Activated T-cell treated with anti-CD3 and anti-CD28 coated beads, Interleukin-2, amount 50 U/mL, for 48 hours (primary cell): ENCODE data around the gene NLRC5.
"Not testable (repeated sequence)": the region's sequence is repeated elsewhere in the genome, so short reads cannot be mapped to it uniquely, and the experiment has no call there.

Experiments used
- DNase-seq, 2 experiments: peaks; one replicate each; pipeline ENCODE4 v3.0.0-alpha.2; 2020

Gene NLRC5

DNA sequence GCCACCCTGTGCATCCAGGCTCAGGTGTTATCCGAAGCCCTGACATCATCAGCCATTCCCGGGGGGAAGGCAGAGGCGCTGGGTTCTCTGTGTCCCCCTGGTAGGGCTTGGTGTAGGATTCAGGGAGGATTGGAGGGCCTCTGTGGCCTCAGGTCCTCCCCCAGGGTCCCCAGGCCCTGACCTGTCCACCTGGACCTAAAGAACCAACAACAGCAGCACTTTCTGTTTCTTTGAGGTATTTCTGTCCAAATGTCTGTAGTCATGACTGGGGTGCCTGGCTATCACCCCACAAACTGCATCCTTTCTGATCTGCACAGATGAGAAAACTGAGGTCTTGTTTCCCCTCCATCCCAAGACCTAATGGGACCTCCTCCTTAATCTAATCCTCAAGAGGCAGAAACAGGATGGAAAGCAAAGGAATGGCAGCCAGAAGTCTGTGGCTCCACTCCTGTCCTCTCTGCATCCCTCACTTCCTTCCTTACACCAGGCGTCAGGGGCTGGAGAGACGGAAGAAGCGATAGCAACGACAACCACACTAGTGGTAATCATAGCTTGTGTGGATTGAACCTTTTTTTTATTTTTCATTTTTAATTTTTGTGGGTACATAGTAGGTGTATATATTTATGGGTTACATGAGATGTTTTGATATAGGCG is 11.8 kb downstream of the NLRC5 start:
- DNase-seq, result no peak

DNA sequence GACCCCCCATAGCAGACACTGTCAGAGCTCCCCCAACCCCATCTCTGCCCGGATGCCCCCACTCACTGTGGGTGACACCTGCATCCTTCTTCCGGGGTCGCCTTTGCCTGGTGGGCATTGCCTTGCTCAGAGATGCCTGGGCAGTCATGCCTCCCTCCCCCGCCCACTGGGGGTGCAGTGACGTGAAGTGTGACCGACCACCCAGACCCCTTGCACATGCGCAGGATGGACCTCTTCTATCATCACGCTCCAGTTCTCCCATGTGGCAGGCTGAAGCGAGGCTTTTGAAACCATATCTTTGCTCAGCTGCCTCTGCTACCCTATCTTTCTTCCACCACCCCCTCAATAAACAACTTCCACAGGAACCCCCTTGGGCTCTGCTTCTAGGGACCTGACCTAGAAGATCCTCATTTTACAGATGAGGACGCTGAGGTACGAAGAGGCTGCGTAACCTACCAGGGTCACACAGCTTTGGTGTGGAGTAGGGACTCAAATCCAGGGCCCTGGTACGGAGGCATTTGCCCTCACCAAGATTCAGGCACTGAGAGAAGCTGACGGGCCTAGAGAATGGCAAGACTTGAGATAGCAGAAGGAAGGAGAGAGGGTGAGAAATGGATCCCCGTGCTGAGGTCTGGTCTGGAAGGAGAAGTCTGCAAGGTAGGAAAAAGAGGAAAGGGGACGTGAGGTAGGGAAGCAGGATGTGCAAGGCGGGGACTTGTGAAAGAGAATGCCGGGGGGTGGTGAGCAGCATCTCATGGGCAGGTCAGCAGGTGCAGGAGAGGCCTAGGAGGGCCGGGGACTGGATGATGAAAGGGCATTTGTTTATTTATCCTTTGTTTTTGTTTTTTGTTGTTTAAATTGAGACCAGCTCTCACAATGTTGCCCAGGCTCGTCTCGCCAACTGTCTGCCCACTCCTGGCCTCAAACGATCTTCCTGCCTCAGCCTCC is 14.4 kb downstream of the NLRC5 start:
- no peak for DNase-seq

DNA sequence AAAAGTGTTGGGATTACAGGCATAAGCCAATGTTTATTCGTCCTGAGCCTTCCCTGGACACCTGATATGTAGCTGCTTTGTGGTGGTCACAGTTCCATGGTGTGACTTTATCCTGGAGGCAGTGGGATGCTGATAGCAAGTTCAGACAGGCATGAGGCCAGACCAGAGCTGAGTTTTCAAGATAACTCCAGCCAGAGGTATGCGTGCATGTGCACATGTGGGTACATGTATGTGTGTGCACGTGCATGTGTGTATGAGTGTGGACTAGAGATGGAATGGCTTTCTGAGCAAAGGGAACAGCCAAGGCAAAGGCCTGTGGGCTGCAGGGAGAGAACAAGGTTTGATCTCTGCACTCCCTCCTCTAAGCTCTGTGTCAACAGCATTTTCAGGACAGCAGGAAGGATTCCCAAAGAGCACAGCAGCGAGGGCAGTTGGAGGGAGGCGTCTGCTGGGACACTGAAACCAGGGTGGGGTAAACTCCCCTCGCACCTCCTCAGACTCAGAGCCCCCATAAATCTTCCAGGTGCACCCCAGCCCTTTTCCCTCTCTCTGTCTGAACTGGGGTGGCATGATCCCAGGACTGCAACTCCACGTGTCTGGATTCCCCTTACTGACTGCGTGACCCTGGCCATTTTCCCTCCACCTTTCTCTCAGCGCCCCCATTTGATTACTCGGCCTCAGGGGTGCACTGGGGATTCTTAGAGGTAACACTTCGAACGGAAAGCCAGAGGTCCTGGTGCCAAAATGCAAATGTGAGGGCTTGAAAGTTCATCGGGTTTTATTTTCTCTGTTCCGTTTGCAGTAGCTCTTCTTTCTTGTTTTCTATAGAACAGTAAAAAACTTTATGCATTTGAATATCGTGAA is 15.3 kb downstream of the NLRC5 start:
- no peak for DNase-seq

DNA sequence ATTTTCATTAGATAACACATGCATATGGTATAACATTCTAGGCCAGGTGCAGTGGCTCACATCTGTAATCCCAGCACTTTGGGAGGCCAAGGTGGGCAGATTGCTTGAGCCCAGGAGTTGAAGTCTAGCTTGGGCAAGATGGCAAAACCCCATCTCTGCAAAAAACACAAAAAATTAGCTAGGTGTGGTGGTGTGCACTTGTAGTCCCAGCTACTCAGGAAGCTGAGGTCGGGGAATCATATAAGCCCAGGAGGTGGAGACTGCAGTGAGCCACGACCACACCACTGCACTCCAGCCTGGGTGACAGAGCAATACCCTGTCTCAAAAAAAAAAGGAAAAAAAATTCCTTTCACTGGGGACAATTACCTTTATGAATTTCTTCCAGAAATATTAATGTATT is 16.2 kb downstream of the NLRC5 start:
- not testable (repeated sequence) for DNase-seq

DNA sequence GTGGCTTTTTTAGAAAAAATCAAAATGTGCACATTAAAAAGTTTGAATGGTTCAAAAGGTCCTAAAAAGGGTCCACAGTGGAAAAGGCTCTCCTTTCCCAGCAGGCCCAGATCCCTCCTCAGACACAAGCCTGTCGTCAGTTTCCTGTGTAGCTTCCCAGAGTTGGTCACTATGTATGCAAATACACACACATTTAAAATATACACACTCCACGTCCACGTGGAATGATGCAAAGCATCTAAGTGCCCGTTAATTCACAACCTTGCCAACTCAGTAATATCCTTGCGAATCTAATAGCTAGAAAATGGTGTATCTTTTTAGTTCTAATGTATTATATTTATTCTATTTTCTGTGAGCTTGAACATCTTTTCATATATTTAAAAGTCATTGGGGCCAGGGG is 17.7 kb downstream of the NLRC5 start:
- no peak for DNase-seq

DNA sequence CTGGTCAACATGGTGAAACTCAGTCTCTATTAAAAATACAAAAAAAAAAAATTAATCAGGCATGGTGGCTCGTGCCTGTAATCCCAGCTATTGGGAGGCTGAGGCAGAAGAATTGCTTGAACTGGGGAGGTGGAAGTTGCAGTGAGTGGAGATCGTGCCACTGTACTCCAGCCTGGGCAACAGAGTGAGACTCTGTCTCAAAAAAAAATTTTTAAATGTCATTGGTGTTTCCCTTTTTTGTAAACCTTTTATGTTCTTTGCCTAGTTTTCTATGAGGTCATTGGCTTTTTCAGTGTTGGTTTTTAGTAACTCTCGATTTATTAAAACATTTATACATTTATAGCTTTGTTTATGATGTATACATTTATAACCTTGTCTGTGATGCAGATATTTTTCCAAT is 18.2 kb downstream of the NLRC5 start:
- no peak for DNase-seq

DNA sequence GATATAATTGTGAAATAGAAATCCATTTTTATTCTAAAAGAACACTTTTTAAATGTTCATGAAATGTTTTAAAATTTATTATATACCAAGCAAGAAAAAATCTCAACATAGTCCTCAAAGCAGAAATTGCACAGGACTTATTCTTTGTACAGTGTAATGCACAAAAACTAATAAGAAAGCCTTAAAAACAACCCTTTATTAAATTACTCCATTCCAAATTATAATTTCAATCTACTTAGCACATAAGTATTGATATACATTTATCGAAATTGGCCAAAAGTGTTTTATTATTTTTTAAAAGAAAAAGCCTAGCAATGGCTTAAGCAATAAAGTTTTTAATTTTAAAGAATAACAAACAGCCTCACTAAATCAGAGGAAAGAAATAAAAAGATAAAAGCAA is 19.1 kb downstream of the NLRC5 start:
- no peak for DNase-seq

DNA sequence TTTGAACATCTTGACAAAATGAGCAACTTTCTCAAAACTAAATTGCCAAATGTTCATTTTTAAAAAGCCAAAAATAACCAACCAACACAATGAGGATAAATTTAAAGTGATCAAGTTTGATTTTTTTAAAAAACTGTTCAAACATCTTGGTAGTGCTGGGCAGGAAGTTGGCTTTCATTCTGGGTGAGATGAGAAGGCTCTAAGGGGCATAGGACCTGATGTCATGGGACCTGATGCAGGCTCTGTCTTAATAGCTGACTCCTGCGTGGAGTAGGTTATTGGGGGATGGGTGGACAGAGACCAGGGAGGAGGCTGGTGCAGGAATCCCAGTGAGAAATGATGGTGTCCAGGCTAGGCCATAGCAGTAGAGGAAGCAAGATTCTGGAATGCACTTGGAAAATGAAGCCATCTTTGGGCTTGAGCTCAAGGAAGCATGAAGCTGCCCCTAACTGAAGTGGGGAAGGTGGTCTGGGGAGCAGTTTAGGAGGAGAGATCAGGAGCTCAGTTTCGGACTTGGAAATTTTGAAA is 20.4 kb downstream of the NLRC5 start:
- no peak for DNase-seq

DNA sequence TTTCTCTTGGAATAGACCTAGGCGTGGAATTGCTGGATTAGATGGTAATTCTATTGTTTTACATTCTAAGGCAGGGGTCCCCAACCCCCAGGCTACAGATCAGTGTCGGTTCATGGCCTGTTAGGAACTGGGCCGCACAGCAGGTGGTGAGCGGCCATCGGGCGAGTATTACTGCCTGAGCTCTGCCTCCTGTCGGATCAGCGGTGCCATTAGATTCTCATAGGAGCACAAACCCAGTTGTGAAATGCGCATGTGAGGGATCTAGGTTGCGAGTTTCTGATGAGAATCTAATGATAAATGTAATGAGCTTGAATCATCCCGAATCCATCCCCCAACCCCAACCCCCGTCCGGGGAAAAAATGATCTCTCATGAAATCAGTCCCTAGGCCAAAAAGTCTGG is 23.0 kb downstream of the NLRC5 start:
- no peak for DNase-seq

DNA sequence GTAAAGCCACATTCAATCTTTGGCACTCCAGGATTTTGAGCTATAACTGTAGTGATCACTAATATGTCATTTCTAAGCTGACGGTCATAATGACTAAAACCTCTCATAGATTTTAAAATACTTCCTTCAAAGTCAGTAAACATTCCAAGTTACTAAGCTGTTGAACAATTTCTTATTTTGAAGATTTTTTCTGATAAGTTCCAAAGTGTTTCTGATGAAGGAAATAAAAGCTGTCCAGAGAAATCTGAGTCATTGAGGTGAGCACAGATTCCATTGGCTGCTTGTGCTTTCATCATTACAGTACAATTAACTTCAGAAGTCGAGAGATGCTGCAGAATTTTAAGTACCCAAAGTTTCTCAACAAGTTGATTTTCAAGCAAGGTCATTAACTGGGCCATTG is 23.9 kb downstream of the NLRC5 start:
- DNase-seq, result no peak

DNA sequence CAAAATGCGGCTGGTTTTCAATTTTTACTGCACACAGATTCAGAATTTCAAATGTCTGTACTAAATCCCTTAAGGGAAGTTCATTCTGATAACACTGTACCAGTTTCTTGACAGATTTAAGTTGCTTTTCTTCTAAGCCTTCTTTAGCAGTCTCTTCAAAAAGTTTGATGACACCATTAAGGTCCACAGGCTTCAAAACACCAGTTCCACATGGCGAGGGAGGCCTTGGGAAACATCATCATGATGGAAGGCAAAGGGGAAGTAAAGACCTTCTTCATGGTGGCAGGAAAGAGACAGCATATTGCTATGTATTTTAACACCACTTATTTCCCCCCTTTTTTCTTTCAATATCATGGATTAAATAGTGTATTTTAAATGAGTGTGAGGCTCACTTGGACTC is 24.5 kb downstream of the NLRC5 start:
- no peak for DNase-seq

DNA sequence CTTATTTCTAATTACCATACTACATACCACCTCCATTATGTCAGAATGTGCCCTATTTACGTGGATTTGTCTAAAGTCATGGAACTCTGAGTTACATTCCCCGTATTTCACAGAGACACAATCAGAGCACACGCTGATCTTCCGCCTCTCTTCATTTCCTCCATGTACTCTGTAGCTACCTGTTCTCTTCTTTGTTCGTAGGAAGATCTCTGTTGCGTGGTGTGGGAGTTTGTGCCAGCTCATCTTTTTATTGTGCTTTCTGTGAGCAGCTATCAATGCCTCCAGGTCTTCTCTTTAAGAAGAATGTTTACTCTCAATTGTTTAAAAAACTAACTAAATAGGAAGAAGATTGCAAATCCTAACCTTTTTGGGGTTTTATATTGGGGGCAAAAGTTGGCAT is 26.9 kb downstream of the NLRC5 start:
- no peak for DNase-seq

DNA sequence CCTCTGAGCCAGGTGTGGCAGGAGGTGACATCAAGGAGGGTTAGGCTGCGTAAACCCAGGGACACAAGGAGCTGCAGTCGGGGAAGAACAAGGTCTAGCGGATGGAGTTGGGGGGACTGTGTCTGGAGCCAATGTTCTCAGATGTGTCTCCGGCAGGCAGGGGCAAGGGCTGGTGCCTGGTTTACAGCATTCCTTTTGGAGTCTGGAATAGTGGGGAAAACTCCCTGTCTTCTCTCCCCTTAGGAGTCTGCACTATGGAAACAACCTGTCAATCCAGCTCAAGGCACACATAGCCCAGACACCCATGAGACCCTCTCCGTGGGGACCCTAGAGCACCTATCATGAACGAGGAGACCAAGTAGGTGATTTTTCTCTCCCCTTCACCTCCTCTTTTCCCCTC is 27.5 kb downstream of the NLRC5 start:
- DNase-seq, result no peak

DNA sequence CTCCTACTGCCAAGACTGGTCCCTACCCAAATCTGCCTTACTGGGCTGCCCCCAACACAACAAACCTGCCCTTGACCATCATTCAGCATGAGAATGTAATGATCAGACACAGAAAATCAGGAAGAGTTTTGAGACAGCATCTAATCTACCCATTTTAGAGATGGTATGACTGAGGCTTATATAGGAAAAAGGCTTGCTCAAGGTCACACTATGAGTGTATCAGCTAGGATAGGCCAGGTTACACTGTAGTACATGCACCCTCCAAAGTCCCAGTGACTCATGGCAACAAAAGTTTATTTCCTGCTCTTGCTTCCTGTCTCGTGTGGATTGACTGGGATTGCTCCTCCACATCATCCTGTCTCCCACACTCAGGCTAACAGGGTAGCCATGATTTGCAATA is 27.9 kb downstream of the NLRC5 start:
- no peak for DNase-seq

DNA sequence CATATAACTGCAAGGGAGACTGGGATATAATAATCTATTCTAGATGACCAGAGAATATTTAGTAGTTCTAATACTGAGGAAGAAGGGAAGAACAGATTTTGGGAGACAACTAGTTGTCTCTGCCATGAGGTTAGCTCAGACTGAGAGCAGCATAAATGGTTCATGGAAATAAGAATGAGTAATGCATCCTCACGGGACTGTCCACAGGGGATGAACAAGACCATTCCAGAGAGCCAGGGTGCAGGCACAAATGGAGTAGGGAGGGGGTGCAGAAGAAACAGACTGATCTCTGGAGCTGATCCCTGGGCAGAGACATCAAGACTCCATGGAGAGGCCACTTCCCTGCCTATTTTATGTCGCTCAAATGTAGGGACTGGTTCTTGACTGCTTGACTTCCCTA is 30.4 kb downstream of the NLRC5 start:
- no peak for DNase-seq

DNA sequence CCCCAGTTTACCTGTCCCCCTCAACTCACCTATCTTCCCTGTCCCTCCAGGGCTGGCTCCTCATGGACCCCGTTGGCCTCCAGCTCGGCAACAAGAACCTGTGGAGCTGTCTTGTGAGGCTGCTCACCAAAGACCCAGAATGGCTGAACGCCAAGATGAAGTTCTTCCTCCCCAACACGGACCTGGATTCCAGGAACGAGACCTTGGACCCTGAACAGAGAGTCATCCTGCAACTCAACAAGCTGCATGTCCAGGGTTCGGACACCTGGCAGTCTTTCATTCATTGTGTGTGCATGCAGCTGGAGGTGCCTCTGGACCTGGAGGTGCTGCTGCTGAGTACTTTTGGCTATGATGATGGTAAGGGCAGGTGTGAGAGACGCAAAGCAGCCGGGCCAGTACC is 31.3 kb downstream of the NLRC5 start:
- DNase-seq, result no peak

DNA sequence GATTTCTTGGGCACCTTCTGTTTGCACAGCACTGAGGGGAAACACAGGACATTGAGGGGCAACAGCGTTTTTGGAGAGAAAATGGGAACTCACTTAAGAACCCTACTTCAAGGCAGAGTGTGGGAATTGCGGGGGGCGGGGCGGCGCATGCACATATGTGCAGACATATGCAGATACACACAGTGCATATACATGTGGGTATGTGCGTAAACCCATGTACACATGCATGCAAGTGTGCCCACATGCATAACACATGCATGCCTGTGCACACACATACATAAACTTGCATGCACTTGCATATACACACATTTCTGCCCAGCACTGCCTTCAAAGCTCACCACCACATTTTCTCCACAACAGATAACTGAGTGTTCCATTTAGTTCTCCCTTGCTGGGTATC is 32.4 kb downstream of the NLRC5 start:
- no peak for DNase-seq

DNA sequence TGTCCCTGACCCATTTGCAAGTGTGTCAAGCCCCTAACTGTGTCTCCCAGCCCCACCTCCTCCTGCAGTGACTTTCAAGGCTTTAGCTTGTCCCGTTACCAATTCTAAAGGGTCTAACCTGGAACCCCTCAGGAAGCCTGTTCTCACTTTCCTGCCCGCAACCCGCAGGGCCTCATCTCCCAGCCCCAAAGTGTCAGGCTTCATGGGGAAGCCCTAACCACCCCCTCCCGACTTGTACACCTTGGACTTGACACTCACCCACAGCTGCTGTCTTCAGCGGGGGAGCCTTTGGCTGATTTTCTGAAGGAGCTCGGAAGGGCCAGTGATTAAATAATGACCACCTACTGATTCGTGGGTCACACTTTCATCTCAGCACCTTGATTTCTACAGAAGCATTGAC is 33.1 kb downstream of the NLRC5 start:
- DNase-seq, result no peak

DNA sequence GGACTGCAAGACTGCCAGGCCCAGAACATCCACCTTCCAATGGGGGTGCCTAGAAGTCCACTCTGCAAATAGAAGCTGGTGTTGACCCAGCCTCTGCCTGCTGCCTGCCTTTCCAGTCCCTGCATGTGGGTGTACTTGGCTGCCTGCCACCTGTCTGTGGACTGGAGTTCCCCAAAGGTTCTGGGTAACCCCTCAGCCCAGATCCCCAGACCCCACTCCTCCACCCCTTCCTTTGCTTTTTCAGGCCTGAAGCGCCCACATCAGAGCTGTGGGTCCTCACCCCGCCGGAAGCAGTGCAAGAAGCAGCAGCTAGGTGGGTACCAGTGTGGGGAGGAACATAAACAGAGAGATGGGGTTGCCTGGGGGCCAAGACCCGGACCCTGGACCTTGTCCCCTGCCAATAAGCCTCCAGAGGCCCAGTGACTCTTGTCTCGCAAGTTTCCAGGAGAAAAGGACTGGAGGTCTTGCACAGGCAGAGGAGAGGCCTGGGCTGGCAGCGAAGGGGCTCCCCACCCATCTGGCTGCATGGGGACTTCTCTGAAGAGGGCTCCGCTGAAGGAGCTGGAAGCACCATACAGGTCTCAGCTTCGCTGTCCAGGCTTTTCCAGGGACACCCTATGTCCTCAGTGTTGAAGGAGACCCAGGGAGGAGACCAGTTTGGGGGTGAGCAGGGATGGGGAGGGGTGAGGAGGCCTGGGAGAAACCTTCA is 34.3 kb downstream of the NLRC5 start:
- DNase-seq, result peak; percentile 79 to 80

DNA sequence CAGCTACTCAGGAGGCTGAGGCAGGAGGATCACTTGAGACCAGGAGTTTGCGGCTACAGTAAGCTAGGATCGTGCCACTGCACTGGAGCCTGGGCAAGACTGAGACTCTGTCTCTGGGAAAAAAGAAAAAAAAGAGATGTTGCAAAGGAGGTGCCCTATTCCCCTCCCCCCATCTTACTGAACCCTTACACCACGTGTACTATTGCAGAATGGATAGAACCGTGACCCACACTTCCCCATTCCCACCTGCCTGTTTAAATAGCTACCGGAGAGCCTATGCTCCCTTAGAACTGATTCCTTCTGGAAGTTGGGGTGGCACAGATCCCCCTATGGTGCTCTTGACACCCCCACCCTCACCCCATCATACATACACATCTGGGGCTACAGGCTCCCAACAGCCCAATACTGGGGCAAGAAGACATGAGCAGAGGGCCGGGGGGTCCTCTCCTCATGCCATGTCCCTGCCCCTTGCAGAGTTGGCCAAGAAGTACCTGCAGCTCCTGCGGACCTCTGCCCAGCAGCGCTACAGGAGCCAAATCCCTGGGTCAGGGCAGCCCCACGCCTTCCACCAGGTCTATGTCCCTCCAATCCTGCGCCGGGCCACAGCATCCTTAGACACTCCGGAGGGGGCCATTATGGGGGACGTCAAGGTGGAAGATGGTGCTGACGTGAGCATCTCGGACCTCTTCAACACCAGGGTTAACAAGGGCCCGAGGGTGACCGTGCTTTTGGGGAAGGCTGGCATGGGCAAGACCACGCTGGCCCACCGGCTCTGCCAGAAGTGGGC is 35.7 kb downstream of the NLRC5 start:
- no peak for DNase-seq

DNA sequence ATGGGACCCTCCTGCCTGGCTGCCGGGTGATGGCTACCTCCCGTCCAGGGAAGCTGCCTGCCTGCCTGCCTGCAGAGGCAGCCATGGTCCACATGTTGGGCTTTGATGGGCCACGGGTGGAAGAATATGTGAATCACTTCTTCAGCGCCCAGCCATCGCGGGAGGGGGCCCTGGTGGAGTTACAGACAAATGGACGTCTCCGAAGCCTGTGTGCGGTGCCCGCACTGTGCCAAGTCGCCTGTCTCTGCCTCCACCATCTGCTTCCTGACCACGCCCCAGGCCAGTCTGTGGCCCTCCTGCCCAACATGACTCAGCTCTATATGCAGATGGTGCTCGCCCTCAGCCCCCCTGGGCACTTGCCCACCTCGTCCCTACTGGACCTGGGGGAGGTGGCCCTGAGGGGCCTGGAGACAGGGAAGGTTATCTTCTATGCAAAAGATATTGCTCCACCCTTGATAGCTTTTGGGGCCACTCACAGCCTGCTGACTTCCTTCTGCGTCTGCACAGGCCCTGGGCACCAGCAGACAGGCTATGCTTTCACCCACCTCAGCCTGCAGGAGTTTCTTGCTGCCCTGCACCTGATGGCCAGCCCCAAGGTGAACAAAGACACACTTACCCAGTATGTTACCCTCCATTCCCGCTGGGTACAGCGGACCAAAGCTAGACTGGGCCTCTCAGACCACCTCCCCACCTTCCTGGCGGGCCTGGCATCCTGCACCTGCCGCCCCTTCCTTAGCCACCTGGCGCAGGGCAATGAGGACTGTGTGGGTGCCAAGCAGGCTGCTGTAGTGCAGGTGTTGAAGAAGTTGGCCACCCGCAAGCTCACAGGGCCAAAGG is 36.8 kb downstream of the NLRC5 start:
- no peak for DNase-seq
